ENCODE measurements around the gene TMEM170B.
A peak's percentile ranks its signal among the peaks of the same experiment; 100 is the strongest.

TMEM170B gene

DNA sequence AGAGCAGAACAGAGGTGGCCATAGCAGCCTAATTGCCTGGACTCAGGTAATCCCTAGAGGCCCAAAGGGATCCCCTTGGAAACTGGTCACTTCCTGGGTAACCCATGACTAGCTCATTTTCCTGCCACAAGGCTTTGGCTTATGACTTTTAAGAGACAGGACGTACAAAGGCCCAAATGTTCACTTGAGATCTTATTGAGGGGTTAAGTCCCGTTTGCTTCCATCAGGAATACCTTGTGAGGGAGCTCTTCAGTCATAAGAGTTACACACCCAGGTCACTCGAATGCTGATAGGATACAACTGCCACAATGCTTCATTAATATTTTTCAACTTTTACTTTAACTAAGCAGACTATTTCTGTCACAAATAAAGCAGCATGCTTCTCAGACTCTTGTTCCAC, 51.7 kb downstream of the TMEM170B start:
- no peak for DNase-seq

DNA sequence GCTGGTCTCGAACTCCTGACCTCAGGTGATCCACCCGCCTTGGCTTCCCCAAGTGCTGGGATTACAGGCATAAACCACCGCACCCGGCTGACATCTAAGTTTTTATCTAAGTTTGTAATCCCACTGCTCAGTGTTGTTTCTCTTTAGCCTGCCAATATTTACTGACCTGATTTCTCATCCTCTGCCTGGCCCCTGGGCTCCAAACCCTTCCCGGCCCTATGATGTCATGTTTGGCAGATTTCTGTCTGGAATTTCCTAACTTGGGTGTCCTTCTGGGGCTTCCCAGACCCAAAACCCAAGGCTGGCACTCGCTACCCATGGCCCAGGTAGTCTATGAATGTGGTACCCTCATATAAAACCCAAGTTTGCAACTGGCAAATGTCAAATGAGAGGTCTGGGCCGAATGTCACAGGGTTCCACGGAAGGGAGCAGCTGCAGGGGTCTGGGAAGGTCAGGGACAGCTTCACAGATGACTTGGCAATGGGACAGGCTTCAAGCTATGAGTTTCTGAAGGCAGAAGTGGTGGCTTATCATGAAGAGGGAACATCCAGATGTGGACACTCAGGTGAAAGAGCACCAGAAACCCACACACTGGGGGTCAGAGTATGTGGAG, 54.9 kb downstream of the TMEM170B start:
- no peak for DNase-seq

- no peak for DNase-seq
These were observed 55.5 kb downstream of the TMEM170B start for GRCh38 chr6:11593096-11593495.

GRCh38 chr6:11595903-11596302, 58.4 kb downstream of the TMEM170B start:
- peak; percentile 22 for DNase-seq

- no peak for DNase-seq
These were observed 59.2 kb downstream of the TMEM170B start for GRCh38 chr6:11596640-11597237.

DNA sequence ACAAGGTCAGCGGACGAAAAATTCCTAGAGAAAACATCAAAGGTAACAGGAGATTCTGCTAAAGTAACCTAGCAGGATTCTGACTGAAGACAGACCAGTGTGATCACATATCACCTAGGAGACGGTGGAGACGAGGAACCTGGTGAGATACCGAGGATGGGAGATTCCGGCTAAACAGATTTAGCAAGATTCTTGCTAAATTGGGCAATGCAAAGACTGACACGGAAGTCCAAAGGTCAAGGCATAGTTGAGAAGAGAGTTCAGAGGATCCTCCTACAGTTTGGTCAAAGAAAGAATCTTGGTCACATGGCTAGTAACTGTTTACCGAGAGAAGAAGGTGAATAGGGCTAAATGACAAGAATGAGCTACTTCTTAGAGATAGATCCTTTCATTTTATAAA, 61.1 kb downstream of the TMEM170B start:
- no peak for DNase-seq

GRCh38 chr6:11600251-11600650, 62.7 kb downstream of the TMEM170B start:
- DNase-seq: no peak

- no peak for DNase-seq
These were observed 64.4 kb downstream of the TMEM170B start for GRCh38 chr6:11601776-11602605.

DNA sequence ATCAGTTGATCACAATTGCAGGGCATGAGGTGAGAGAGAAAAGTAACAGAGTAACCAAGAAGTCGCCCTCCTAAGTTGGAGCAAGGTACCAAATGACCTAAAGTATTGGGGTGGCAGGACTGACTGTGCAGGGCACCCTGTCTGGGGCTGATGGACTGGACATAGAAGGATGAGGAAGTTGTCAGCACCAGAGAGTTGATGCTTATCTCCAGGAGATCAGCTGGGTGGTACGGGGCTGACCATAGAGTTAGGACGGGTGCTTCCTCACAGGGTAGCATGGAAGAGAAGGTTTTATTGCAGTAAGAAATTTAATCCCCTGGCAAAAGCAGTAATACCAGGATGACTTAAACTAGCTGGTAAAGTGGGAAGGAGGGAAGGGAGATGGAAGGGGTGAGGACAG, 66.7 kb downstream of the TMEM170B start:
- DNase-seq: peak; percentile 32

DNA sequence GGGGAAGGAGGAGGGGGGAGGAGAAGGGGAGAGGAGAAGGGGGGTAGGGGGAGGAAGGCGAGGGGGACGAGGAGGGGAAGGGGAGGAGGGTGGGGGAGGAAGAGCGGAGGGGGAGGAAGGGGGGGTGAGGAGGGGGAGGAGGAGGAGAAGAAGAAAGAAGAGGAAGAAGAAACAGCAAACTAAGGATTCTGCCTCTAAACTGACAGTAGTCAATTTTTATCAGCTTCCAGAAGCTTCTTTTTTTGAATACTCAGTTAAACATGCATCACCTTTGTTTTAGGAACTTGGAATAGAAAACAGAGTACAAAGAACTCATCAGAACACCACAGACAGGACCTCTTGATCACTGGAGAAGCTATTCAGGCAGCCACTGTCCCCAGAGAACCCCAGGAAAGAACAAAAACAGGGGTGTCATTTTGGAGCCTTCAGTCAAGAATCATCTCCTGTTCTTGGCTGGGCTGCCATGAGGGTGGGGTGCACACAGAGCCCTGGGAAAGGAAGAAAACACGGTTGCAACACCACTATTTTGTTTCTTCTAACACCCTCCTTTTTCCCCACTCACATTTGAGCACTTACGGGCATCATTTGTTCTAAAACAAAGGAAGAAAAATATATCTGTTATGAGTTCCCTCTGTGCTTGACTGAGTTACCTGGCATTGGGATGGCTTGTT, 67.4 kb downstream of the TMEM170B start:
- DNase-seq: no peak

DNA sequence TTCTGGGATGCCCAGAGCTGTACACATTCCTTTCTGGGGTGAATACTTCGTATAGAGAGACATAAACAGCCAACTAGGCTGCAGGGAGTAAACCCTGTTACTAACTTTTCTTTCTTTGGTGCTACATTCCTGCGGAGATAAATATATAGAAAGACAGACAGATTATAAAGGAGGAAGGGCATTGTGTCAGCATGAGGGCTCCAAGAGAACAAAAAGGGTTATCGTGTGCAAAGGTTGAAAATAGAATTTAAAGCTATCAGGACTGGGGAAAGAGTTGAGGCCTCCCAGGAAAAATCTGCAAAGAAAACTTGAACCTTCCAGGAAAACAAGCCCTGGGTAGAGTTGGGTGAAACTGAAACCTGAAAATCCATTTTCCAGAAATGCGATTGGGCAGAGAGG, 68.0 kb downstream of the TMEM170B start:
- no peak for DNase-seq

- DNase-seq: no peak
These were observed 68.8 kb downstream of the TMEM170B start for GRCh38 chr6:11606332-11606731.

- no peak for DNase-seq
These were observed 69.8 kb downstream of the TMEM170B start for GRCh38 chr6:11607383-11607782.

DNA sequence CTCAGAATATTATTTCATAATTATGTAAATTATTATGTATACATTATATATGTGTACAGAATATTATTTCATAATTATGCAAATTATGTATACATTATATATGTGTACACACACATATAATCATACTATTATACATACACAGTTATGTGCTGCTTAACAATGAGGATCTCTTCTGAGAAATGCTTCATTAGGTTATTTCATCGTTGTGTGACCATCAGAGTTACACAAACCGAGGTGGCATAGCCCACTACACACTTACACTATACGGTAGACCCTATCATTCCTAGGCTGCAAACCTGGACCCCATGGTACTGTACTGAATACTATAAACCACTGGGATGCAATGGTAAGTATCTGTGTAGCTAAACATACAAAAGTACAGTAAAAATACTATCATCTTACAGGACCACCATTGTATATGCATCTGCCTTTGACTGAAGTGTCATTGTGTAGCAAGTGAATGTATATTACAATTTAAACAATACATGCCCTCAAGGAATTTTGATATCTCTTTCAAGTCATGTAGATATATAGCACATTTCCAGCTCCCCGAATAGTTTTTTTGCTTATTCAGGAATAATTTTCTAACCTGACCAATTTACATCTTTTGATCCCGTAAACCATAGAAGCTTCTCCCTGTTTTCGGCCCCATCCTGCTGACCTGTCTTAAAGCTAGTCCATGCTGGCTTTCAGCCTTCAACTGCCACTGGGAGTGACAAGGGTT, 71.2 kb downstream of the TMEM170B start:
- no peak for DNase-seq

DNA sequence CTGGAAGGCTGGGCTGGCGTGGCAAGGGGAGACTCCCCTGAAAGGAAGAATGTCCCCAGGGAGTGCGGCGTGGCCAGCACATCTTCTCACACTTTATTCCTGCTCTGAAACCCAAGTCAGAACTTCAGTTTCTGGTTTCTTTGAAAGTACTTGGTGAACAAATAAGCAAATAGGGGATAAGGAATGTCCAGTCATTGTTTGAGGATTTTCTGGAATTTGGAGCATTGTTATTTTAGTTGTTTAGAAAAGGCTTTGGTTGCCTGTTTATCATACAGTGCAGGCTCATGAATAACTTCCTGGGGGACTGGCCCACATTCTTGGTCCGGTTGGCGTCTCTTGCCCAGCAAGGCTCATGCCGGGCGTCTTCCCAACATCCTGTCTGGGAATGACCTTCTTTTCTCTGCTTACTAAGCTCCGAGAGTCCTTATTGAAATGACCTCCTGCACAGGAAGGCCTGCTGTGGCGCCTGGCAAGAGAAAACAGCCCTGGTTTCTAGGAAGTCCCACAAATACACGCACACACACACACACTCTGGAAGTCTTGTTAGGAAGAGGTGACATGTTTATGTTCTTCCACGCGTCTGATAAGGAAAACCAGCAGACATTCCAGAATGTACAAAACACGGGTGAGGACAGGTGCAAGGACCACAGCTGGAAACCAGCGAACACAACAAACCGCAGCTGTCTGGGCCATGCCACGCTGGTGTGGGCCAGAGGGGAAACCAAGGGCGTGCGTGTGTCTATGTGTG, 71.9 kb downstream of the TMEM170B start:
- no peak for DNase-seq

DNA sequence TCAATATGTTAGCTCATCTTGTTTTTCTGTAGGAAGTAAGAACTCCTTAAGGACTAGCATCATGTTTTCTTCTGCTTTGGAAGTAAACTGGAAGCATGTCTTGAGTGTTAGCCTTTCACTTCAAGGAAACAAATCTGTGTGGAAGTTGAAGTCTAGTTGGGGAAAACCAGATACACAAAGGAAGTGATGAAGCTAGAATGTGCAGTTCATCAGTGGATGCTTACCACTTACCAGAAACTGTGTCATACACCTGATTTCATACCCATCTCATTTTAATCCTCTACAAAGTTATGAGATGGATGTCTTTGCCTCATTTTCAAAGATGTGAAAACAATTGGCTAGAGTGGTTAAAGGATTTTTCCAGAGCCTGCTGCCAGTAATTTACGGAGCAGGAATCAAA, 75.8 kb downstream of the TMEM170B start:
- DNase-seq: no peak

DNA sequence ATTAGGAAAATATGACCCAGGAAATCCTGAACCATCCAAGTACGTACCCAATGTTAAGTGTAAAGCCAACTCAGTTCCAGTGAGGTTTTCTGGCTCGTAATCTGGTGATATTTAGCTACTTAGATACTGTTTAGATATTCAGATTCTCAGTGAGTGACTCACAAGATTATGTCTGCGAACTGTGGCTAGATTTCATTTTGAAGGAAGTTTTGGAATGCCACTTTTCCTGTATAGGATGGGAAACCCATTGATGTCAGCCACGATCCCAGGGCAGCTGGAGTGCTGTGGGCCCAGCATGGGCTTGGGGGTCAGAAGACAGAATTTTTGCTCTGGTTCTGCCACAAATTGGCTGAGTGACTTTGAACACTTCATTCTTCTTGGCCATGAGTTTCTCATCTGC, 76.3 kb downstream of the TMEM170B start:
- DNase-seq: no peak

GRCh38 chr6:11614534-11615213, 77.1 kb downstream of the TMEM170B start:
- DNase-seq: no peak

GRCh38 chr6:11615214-11615602, 77.7 kb downstream of the TMEM170B start:
- DNase-seq: no peak

DNA sequence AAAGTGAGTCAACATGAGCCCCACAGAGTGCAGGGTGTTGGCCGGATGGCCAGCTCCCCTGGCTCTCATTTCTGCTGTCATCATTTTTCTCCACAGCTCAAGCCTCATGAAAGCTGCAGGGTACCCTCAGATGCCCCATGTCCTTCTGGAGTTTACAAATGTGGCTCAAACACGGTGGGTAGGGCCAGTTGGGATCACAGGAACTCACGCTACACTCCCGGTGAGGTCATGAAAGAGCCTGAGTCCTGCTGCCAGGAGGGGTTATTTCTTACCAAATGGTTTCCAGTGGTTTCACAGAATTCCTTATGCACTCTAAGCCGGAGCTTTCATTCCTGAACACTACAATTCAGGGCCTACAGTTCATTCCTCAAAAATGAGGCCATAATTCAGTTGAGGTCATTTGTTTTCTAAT, 78.7 kb downstream of the TMEM170B start:
- no peak for DNase-seq

DNA sequence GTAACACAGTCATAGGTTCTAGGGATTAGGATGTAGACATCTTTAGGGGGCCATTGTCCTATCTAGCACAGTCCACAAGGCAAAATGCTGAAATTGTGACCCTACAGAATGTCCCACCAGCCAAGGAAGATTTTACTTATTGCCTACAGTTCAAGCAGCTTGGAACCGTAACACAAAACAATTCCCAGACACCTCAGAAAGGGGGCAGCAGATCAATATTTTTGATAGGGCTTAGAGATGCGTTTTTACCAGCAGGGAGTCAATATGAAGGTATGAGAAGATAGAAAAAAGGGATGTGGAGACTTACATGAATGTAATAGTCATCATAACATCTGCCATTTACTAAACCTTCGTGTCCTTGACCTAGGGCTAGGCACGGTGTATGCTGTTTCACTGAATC, 81.0 kb downstream of the TMEM170B start:
- peak; percentile 9 for DNase-seq

- DNase-seq: no peak
These were observed 83.6 kb downstream of the TMEM170B start for GRCh38 chr6:11621119-11621518.
